NOMO-1 (cell line): ENCODE results near the gene TBC1D24.
"Not testable (repeated sequence)": the region's sequence is repeated elsewhere in the genome, so short reads cannot be mapped to it uniquely, and the experiment has no call there.

Experiments used
- DNase-seq, 2 experiments: peaks; one replicate each; lab custom pipeline; 2025; ENCODE audit not compliant: unreplicated experiment in 2 of 2; lab: John Stamatoyannopoulos, UW

Gene TBC1D24

GRCh38 chr16:2529961-2530628, 55.2 kb downstream of the TBC1D24 start:
- no peak for DNase-seq

- DNase-seq: no peak
These were observed 55.8 kb downstream of the TBC1D24 start for GRCh38 chr16:2530629-2531318.

GRCh38 chr16:2531371-2531695, 56.4 kb downstream of the TBC1D24 start, which contains the start of gene CEMP1:
Gene CEMP1 (minus strand): TSS chr16:2531408. CDS start chr16:2531073, 335 bp downstream.
- no peak for DNase-seq

GRCh38 chr16:2531696-2532493, 57.0 kb downstream of the TBC1D24 start:
- DNase-seq: peak; percentile 97 to 99

GRCh38 chr16:2532494-2533141, 57.7 kb downstream of the TBC1D24 start:
- peak; percentile 34 to 49 for DNase-seq

- not testable (repeated sequence) for DNase-seq
These were observed 58.3 kb downstream of the TBC1D24 start for GRCh38 chr16:2533142-2533755.

- DNase-seq: no peak
These were observed 59.0 kb downstream of the TBC1D24 start for GRCh38 chr16:2533912-2534311.

- DNase-seq: not testable (repeated sequence)
These were observed 59.4 kb downstream of the TBC1D24 start for GRCh38 chr16:2534335-2534734.

- peak; percentile 25 to 49 for DNase-seq
These were observed 60.7 kb downstream of the TBC1D24 start for GRCh38 chr16:2535625-2536013.

GRCh38 chr16:2537451-2538379, 62.8 kb downstream of the TBC1D24 start, which contains the start of gene PDPK1:
Gene PDPK1 (plus strand): TSS chr16:2538021. CDS start chr16:2538113, 92 bp downstream.
- peak; percentile 84 to 98 for DNase-seq

GRCh38 chr16:2539192-2539844, 64.4 kb downstream of the TBC1D24 start:
- DNase-seq: not testable (repeated sequence)

- not testable (repeated sequence) for DNase-seq
These were observed 65.0 kb downstream of the TBC1D24 start for GRCh38 chr16:2539845-2540458.

GRCh38 chr16:2540912-2541311, 66.0 kb downstream of the TBC1D24 start:
- peak; percentile 34 to 61 for DNase-seq

- DNase-seq: not testable (repeated sequence)
These were observed 66.5 kb downstream of the TBC1D24 start for GRCh38 chr16:2541409-2541808.

GRCh38 chr16:2543771-2544170, 68.8 kb downstream of the TBC1D24 start:
- DNase-seq: not testable (repeated sequence)

GRCh38 chr16:2550283-2550878, 75.5 kb downstream of the TBC1D24 start:
- not testable (repeated sequence) for DNase-seq

GRCh38 chr16:2551420-2551889, 76.5 kb downstream of the TBC1D24 start:
- DNase-seq: not testable (repeated sequence)
